Keratinocyte (primary cell): ENCODE results near the gene CAMK2G. TPM values are rescaled to one million over a fixed set of nuclear protein-coding genes. Genes with fewer than 3 reads are reported as not detected.

Experiments
- DNase-seq: peaks from one replicate; pipeline ENCODE4 v3.0.0-alpha.2; 2011; ENCODE audit warnings: low read depth, missing footprints, low spot score
- FAIRE-seq: peaks from 2 replicates; lab custom pipeline; 2011; peaks lifted over from hg19 to GRCh38; lab: Jason Lieb, UNC
- H2AFZ ChIP-seq: 2 replicates; pipeline ENCODE4 v1.6.0; 2012; ENCODE audit warnings: low read length, control low read depth, inconsistent platforms; ENCODE audit not compliant: control insufficient read depth
- H3K27ac ChIP-seq: 2 replicates; pipeline ENCODE4 v1.5.1; 2011; ENCODE audit warnings: low read length; ENCODE audit not compliant: control insufficient read depth, insufficient read depth
- H3K27me3 ChIP-seq: 3 replicates; pipeline ENCODE4 v1.6.0; 2011; ENCODE audit warnings: low read length; ENCODE audit not compliant: control insufficient read depth, insufficient read depth; ENCODE audit errors: extremely low read depth
- H3K36me3 ChIP-seq, 2 experiments: 2 replicates in 1 of 2; 3 replicates in 1 of 2; pipeline ENCODE4 v1.5.1; 2011; ENCODE audit warnings: low read length in 2 of 2, mild to moderate bottlenecking in 1 of 2; ENCODE audit not compliant: control insufficient read depth in 2 of 2, insufficient read depth in 2 of 2; ENCODE audit errors: extremely low read depth in 1 of 2
- H3K4me1 ChIP-seq: 3 replicates; pipeline ENCODE4 v1.5.1; 2011; ENCODE audit warnings: low read length; ENCODE audit not compliant: control insufficient read depth, insufficient read depth; ENCODE audit errors: extremely low read depth
- H3K4me2 ChIP-seq: 3 replicates; pipeline ENCODE4 v1.6.0; 2011; ENCODE audit warnings: low read depth, low read length; ENCODE audit not compliant: control insufficient read depth, insufficient read depth; ENCODE audit errors: extremely low read depth
- H3K4me3 ChIP-seq, 3 experiments: fragments of 200-600 bp in 1 of 3; sonication (generic) in 1 of 3; 2 replicates in 2 of 3; 3 replicates in 1 of 3; pipeline ENCODE4 v1.5.1; 2011 to 2016; ENCODE audit warnings: low read length in 3 of 3, mild to moderate bottlenecking in 3 of 3, control low read depth in 2 of 3, inconsistent platforms in 1 of 3, low read depth in 1 of 3, mixed read lengths in 1 of 3, mixed run types in 1 of 3, moderate library complexity in 1 of 3; ENCODE audit not compliant: control insufficient read depth in 2 of 3, insufficient read depth in 2 of 3; ENCODE audit errors: extremely low read depth in 1 of 3
- H3K79me2 ChIP-seq: 2 replicates; pipeline ENCODE4 v1.6.0; 2012; ENCODE audit warnings: low read length; ENCODE audit not compliant: control insufficient read depth, insufficient read depth
- H3K9ac ChIP-seq: 3 replicates; pipeline ENCODE4 v1.6.0; 2011; ENCODE audit warnings: low read length; ENCODE audit not compliant: control insufficient read depth, insufficient read depth; ENCODE audit errors: extremely low read depth
- H3K9me1 ChIP-seq: 3 replicates; pipeline ENCODE4 v1.6.0; 2011; ENCODE audit warnings: low read length; ENCODE audit not compliant: control insufficient read depth, insufficient read depth; ENCODE audit errors: extremely low read depth
- H3K9me3 ChIP-seq: 2 replicates; pipeline ENCODE4 v1.5.1; 2012; ENCODE audit warnings: low read depth, low read length; ENCODE audit not compliant: control insufficient read depth
- H4K20me1 ChIP-seq: 3 replicates; pipeline ENCODE4 v1.6.0; 2011; ENCODE audit warnings: low read length; ENCODE audit not compliant: control insufficient read depth, insufficient read depth; ENCODE audit errors: extremely low read depth
- CTCF ChIP-seq, 3 experiments: IDR thresholded peaks in 1 of 3; conservative IDR thresholded peaks in 1 of 3; optimal IDR thresholded peaks in 1 of 3; 2 replicates in 2 of 3; 3 replicates in 1 of 3; pipeline versions ENCODE3 to v1.5.1; 2011; ENCODE audit warnings: low read length in 3 of 3, mild to moderate bottlenecking in 3 of 3, moderate library complexity in 2 of 3, control low read depth in 1 of 3, inconsistent platforms in 1 of 3; ENCODE audit not compliant: insufficient read depth in 2 of 3; ENCODE audit errors: extremely low read depth in 1 of 3
- EZH2 ChIP-seq: IDR thresholded peaks from one replicate; pipeline ENCODE4 v1.6.1; 2012; ENCODE audit warnings: inconsistent platforms, mild to moderate bottlenecking, low read length, moderate library complexity
- dilution Hi-C: fragments of 300-500 bp; cut with MboI; formaldehyde crosslinking; loops from one replicate; pipeline ENCODE4 v1.7.0; 2020; ENCODE audit warnings: low sequenced_read_pairs; ENCODE audit not compliant: extremely low pct_ligation_motif_present
- polyA plus RNA-seq, 5 experiments: library from polyadenylated mRNA; depleted of rRNA in 3 of 5; stranded (reverse) in 3 of 5; stranded (forward) in 1 of 5; unstranded in 1 of 5; fragments of >200 nt; gene quantifications; 1 replicate in 1 of 5; 2 replicates in 3 of 5; 3 replicates in 1 of 5; pipeline versions ENCODE4 v1.2.1 to v1.2.3, GENCODE V29; 2011 to 2012; ENCODE audit warnings: missing spikeins in 2 of 5, low read depth in 1 of 5, low replicate concordance in 1 of 5

CAMK2G gene
- polyA plus RNA-seq, 1 donor (not counting 4 experiments of a cell fraction or from before 2014, with no cell fraction given) = 17.6 TPM

GRCh38 chr10:73910401-73910763, 36.0 kb upstream of the CAMK2G start:
- Histone ChIP-seq H3K9ac (peak overlapping the region; percentile 85), H3K79me2 (peaks cover 54% of the 10 kb centered on the region), H3K4me1 (peaks cover 78% of the 10 kb centered on the region), H3K9me1 (no peaks in the 10 kb centered on the region), H3K27me3 (no peaks in the 10 kb centered on the region), H3K36me3 (peaks cover 27 to 37% of the 10 kb centered on the region in 2 experiments), H3K9me3 (no peaks in the 10 kb centered on the region), H2AFZ (no peak overlapping the region), H4K20me1 (peaks cover 13% of the 10 kb centered on the region), H3K4me3 (peak overlapping the region; percentile 72 to 89 (median 86)), H3K4me2 (peak overlapping the region; percentile 91), H3K27ac (peak overlapping the region; percentile 99)
- dilution Hi-C loops = no loop called here
- FAIRE-seq (peak; percentile 5), DNase-seq (no peak)
- TF ChIP-seq CTCF (optimal IDR thresholded peaks at IDR 0.05 in 1 of 3, IDR thresholded peaks at IDR 0.05 in 1 of 3, conservative IDR thresholded peaks at IDR 0.05 in 1 of 3; ENCODE audit: extremely low read depth in 1 of 3, insufficient read depth in 2 of 3, low read length in 3 of 3) (peak in 2 of 3 experiments; percentile 33 to 34), EZH2 (no peak)

GRCh38 chr10:73909540-73910115, 35.3 kb upstream of the CAMK2G start:
- peak overlapping the region; percentile 85 for H3K9ac ChIP-seq
- peak overlapping the region; percentile 99 for H3K27ac ChIP-seq
- peak; percentile 34 for FAIRE-seq
- DNase-seq = no peak
- peaks cover 48% of the 10 kb centered on the region for H3K79me2 ChIP-seq
- peaks cover 10% of the 10 kb centered on the region for H4K20me1 ChIP-seq
- H3K4me1 ChIP-seq = peaks cover 72% of the 10 kb centered on the region
- H3K27me3 ChIP-seq = no peaks in the 10 kb centered on the region
- H3K36me3 ChIP-seq = peaks cover 22 to 29% of the 10 kb centered on the region in 2 experiments
- no peak overlapping the region for H2AFZ ChIP-seq
- peak overlapping the region; percentile 7 to 89 (median 86) for H3K4me3 ChIP-seq
- no peaks in the 10 kb centered on the region for H3K9me1 ChIP-seq
- dilution Hi-C loops = no loop called here
- peak overlapping the region; percentile 91 for H3K4me2 ChIP-seq
- H3K9me3 ChIP-seq = no peaks in the 10 kb centered on the region
- no peak for TF ChIP-seq EZH2
- no peak for TF ChIP-seq CTCF (optimal IDR thresholded peaks at IDR 0.05 in 1 of 3, IDR thresholded peaks at IDR 0.05 in 1 of 3, conservative IDR thresholded peaks at IDR 0.05 in 1 of 3; ENCODE audit: extremely low read depth in 1 of 3, insufficient read depth in 2 of 3, low read length in 3 of 3)
